H9 (cell line): ENCODE data around the gene RAB17. TPM values are rescaled to one million over a fixed set of nuclear protein-coding genes. Genes with fewer than 3 reads are reported as not detected.

Experiments
- DNase-seq: peaks from one replicate; pipeline ENCODE4 v3.0.0-alpha.2; 2017
- H2AFZ ChIP-seq: one replicate; pipeline ENCODE4 v1.6.1; 2013; ENCODE audit warnings: mild to moderate bottlenecking, low read length, control low read depth, moderate library complexity
- H2AK5ac ChIP-seq: 2 replicates; pipeline ENCODE4 v1.6.1; 2013; ENCODE audit warnings: low read length, control low read depth, mixed read lengths; ENCODE audit not compliant: insufficient read length
- H2BK120ac ChIP-seq: one replicate; pipeline ENCODE4 v1.6.1; 2013; ENCODE audit warnings: low read depth, mild to moderate bottlenecking, low read length, control low read depth, inconsistent platforms; ENCODE audit not compliant: poor library complexity, severe bottlenecking
- H2BK12ac ChIP-seq: 2 replicates; pipeline ENCODE4 v1.6.1; 2013; ENCODE audit warnings: low read length, control low read depth, mixed read lengths, low read depth; ENCODE audit not compliant: insufficient read length
- H2BK15ac ChIP-seq: 2 replicates; pipeline ENCODE4 v1.6.1; 2013; ENCODE audit warnings: low read depth, low read length, control low read depth
- H2BK20ac ChIP-seq: one replicate; pipeline ENCODE4 v1.6.1; 2013; ENCODE audit warnings: low read depth, mild to moderate bottlenecking, low read length, control low read depth, inconsistent platforms; ENCODE audit not compliant: poor library complexity, severe bottlenecking
- H2BK5ac ChIP-seq: 2 replicates; pipeline ENCODE4 v1.6.1; 2013; ENCODE audit warnings: low read length, control low read depth, mixed read lengths; ENCODE audit not compliant: insufficient read length
- H3K14ac ChIP-seq: 2 replicates; pipeline ENCODE4 v1.6.1; 2013; ENCODE audit warnings: low read length, control low read depth; ENCODE audit not compliant: insufficient read depth
- H3K18ac ChIP-seq: 2 replicates; pipeline ENCODE4 v1.6.1; 2013; ENCODE audit warnings: low read depth, mild to moderate bottlenecking, mixed read lengths, low read length, control low read depth; ENCODE audit not compliant: insufficient read length
- H3K23ac ChIP-seq: 2 replicates; pipeline ENCODE4 v1.6.1; 2013; ENCODE audit warnings: low read length, control low read depth, mixed read lengths, low read depth; ENCODE audit not compliant: insufficient read length
- H3K23me2 ChIP-seq: 2 replicates; pipeline ENCODE4 v1.6.1; 2013; ENCODE audit warnings: low read depth, mild to moderate bottlenecking, mixed read lengths, low read length, control low read depth; ENCODE audit not compliant: insufficient read length, poor library complexity, severe bottlenecking
- H3K27ac ChIP-seq: 2 replicates; pipeline ENCODE4 v1.5.1; 2013; ENCODE audit warnings: low read length, control low read depth, mixed read lengths, low read depth; ENCODE audit not compliant: insufficient read length
- H3K27me3 ChIP-seq: 2 replicates; pipeline ENCODE4 v1.6.1; 2013; ENCODE audit warnings: low read length, control low read depth, inconsistent platforms; ENCODE audit not compliant: insufficient read depth
- H3K4ac ChIP-seq: 2 replicates; pipeline ENCODE4 v1.6.1; 2013; ENCODE audit warnings: low read depth, mild to moderate bottlenecking, control low read depth, inconsistent platforms, low read length, moderate library complexity
- H3K4me1 ChIP-seq: 2 replicates; pipeline ENCODE4 v1.6.1; 2013; ENCODE audit warnings: low read length, control low read depth, inconsistent platforms; ENCODE audit not compliant: insufficient read depth
- H3K4me2 ChIP-seq: 2 replicates; pipeline ENCODE4 v1.6.1; 2013; ENCODE audit warnings: low read length, control low read depth, mixed read lengths; ENCODE audit not compliant: insufficient read length, insufficient read depth
- H3K56ac ChIP-seq: 2 replicates; pipeline ENCODE4 v1.6.1; 2013; ENCODE audit warnings: low read depth, mild to moderate bottlenecking, mixed read lengths, low read length, control low read depth; ENCODE audit not compliant: insufficient read length
- H3K79me1 ChIP-seq: 2 replicates; pipeline ENCODE4 v1.6.1; 2013; ENCODE audit warnings: low read depth, mild to moderate bottlenecking, moderate library complexity, low read length, control low read depth, inconsistent platforms; ENCODE audit not compliant: insufficient read depth, poor library complexity, severe bottlenecking
- H3K79me2 ChIP-seq: 2 replicates; pipeline ENCODE4 v1.6.1; 2013; ENCODE audit warnings: low read length, control low read depth, inconsistent platforms; ENCODE audit not compliant: insufficient read depth
- H3K9ac ChIP-seq: 2 replicates; pipeline ENCODE4 v1.6.1; 2013; ENCODE audit warnings: low read length, control low read depth, mixed read lengths; ENCODE audit not compliant: insufficient read length; ENCODE audit errors: extremely low read depth
- H3K9me3 ChIP-seq: one replicate; pipeline ENCODE4 v1.6.1; 2013; ENCODE audit warnings: low read depth, low read length, inconsistent platforms; ENCODE audit not compliant: control insufficient read depth
- H3T11ph ChIP-seq: one replicate; pipeline ENCODE4 v1.6.1; 2013; ENCODE audit warnings: mild to moderate bottlenecking, low read length, control low read depth, inconsistent platforms
- H4K20me1 ChIP-seq: one replicate; pipeline ENCODE4 v1.6.1; 2013; ENCODE audit not compliant: control insufficient read depth, insufficient read length, insufficient read depth
- H4K5ac ChIP-seq: 2 replicates; pipeline ENCODE4 v1.6.1; 2013; ENCODE audit warnings: low read depth, mild to moderate bottlenecking, mixed read lengths, low read length, control low read depth; ENCODE audit not compliant: insufficient read length
- H4K8ac ChIP-seq: replicated peaks from 2 replicates; pipeline ENCODE4 v1.6.1; 2013; ENCODE audit warnings: low read length, control low read depth, mixed read lengths, low read depth; ENCODE audit not compliant: insufficient read length
- H4K91ac ChIP-seq: 2 replicates; pipeline ENCODE4 v1.6.1; 2013; ENCODE audit warnings: low read depth, mild to moderate bottlenecking, moderate library complexity, mixed read lengths, low read length, control low read depth; ENCODE audit not compliant: insufficient read length
- H3K27ac Mint-ChIP-seq, 3 experiments: 2 replicates in 2 of 3; 3 replicates in 1 of 3; pipeline ENCODE4 v1.8.0; 2020 to 2021; ENCODE audit warnings: mixed read lengths in 3 of 3, mild to moderate bottlenecking in 1 of 3, moderate library complexity in 1 of 3
- H3K27me3 Mint-ChIP-seq: 2 replicates; pipeline ENCODE4 v1.8.0; 2021; ENCODE audit warnings: low read depth, mild to moderate bottlenecking, moderate library complexity, mixed read lengths
- H3K36me3 Mint-ChIP-seq, 3 experiments: 2 replicates in 2 of 3; 3 replicates in 1 of 3; pipeline ENCODE4 v1.8.0; 2020 to 2021; ENCODE audit warnings: low read depth in 3 of 3, mixed read lengths in 3 of 3; ENCODE audit not compliant: insufficient read depth in 1 of 3
- H3K4me1 Mint-ChIP-seq, 2 experiments: 2 replicates each; pipeline ENCODE4 v1.8.0; 2020; ENCODE audit warnings: mixed read lengths in 2 of 2
- H3K4me3 Mint-ChIP-seq, 2 experiments: 2 replicates in 1 of 2; 3 replicates in 1 of 2; pipeline ENCODE4 v1.8.0; 2020 to 2021; ENCODE audit warnings: mild to moderate bottlenecking in 2 of 2, mixed read lengths in 2 of 2, moderate library complexity in 1 of 2
- H3K9me3 Mint-ChIP-seq, 2 experiments: 2 replicates in 1 of 2; 3 replicates in 1 of 2; pipeline ENCODE4 v1.8.0; 2020; ENCODE audit warnings: mild to moderate bottlenecking in 2 of 2, mixed read lengths in 2 of 2, moderate library complexity in 1 of 2
- WGBS: extraction: QIAGEN DNeasy Blood & Tissue Kit; methylation state at CpG from one replicate; pipeline ENCODE4 v1.1.7; 2013; ENCODE audit warnings: missing lambda C conversion rate, low lambda C conversion rate, mixed read lengths; ENCODE audit not compliant: insufficient read length; ENCODE audit errors: extremely low coverage; 5-methylcytosine and 5-hydroxymethylcytosine counted together
- total RNA-seq: library from RNA; stranded (reverse); gene quantifications from 2 replicates; pipeline ENCODE4 v1.2.1, GENCODE V29; 2021
- TF ChIP-seq, protein P1 (sequence below): fragments of 200-600 bp; sonication (generic); conservative IDR thresholded peaks from 3 replicates; pipeline ENCODE4 v1.8.0; 2021; ENCODE audit warnings: antibody characterized with exemption, mild to moderate bottlenecking

RAB17 gene
- total RNA-seq, 1 experiment from 2014 or later = 31.9 TPM

DNA sequence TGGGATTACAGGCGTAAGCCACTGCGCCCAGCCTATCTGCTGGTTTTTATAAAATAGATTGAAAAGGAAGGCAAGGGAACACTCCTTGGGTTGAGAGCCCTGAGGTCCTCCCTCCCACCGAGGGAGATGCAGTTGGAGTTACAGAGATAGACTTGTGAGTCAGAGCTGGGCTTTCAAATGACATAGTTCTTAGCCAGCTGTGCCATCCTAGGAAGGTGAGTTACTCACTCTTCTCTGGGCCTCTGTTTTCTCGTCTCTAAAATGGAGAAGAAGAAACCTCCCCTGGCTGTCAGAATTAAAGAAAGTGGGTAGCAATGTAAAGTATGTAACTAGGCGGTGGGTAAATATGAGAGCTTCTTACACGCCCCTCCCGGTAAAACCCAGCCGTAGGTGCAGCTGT lies 39.2 kb upstream of the RAB17 start:
- no peak overlapping the region for H3K14ac ChIP-seq
- no peak overlapping the region for H2AFZ ChIP-seq
- Mint-ChIP-seq H3K9me3 (peaks cover 6 to 8% of the 10 kb centered on the region in 2 experiments), H3K4me3 (no peak overlapping the region), H3K27ac (no peak overlapping the region), H3K36me3 (peaks cover 14 to 18% (median 15%) of the 10 kb centered on the region in 3 experiments), H3K27me3 (peaks cover 35% of the 10 kb centered on the region), H3K4me1 (peaks cover 22 to 30% of the 10 kb centered on the region in 2 experiments)
- peaks cover 3% of the 10 kb centered on the region for H3K23me2 ChIP-seq
- H3K18ac ChIP-seq = no peak overlapping the region
- no peak overlapping the region for H3T11ph ChIP-seq
- TF ChIP-seq, protein P1, sequence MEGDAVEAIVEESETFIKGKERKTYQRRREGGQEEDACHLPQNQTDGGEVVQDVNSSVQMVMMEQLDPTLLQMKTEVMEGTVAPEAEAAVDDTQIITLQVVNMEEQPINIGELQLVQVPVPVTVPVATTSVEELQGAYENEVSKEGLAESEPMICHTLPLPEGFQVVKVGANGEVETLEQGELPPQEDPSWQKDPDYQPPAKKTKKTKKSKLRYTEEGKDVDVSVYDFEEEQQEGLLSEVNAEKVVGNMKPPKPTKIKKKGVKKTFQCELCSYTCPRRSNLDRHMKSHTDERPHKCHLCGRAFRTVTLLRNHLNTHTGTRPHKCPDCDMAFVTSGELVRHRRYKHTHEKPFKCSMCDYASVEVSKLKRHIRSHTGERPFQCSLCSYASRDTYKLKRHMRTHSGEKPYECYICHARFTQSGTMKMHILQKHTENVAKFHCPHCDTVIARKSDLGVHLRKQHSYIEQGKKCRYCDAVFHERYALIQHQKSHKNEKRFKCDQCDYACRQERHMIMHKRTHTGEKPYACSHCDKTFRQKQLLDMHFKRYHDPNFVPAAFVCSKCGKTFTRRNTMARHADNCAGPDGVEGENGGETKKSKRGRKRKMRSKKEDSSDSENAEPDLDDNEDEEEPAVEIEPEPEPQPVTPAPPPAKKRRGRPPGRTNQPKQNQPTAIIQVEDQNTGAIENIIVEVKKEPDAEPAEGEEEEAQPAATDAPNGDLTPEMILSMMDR = no peak
- H2BK15ac ChIP-seq = no peak overlapping the region
- no peaks in the 10 kb centered on the region for H3K9me3 ChIP-seq
- no peak overlapping the region for H2BK120ac ChIP-seq
- no peak overlapping the region for H3K9ac ChIP-seq
- H3K4ac ChIP-seq = no peak overlapping the region
- peaks cover 3% of the 10 kb centered on the region; the same call in 1 of the 2 replicates for H3K27me3 ChIP-seq
- peaks cover 4% of the 10 kb centered on the region; the same call in 1 of the 2 replicates for H3K4me1 ChIP-seq
- H2BK12ac ChIP-seq = no peak overlapping the region
- H2AK5ac ChIP-seq = no peak overlapping the region
- no peak for DNase-seq
- no CpG with 5 or more reads among the region's 8 CpGs for WGBS
- H4K8ac ChIP-seq = no peak overlapping the region
- no peak overlapping the region for H3K56ac ChIP-seq
- H3K79me1 ChIP-seq = no peaks in the 10 kb centered on the region
- H2BK20ac ChIP-seq = no peak overlapping the region
- no peak overlapping the region for H3K27ac ChIP-seq
- peaks cover 2% of the 10 kb centered on the region; the same call in 1 of the 2 replicates for H3K79me2 ChIP-seq
- H2BK5ac ChIP-seq = no peak overlapping the region
- H4K20me1 ChIP-seq = no peaks in the 10 kb centered on the region
- H3K4me2 ChIP-seq = no peak overlapping the region
- H4K5ac ChIP-seq = no peak overlapping the region
- H4K91ac ChIP-seq = no peak overlapping the region
- H3K23ac ChIP-seq = no peak overlapping the region
